ENCODE results near the gene PALLD.

DNA sequence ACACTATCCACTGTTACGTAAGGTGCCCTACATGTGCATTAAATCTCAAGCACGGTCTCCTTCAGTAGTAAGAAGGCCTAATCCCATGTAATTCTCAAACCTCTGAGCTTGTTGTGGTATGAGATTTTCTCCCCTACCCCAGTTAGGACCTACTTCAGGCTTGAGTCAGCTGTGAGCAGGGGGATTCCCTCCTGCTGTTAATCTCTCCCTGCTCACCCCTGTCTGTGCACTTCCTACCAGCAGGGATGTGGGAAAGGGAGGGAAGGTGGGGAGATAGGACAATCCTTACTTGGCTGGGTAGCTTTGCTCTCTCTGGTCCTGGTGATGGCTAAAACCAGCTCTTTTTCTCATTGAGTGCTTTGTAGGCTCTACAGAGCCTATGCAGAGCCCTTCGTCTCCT, 60.8 kb downstream of the PALLD start:
- TF ChIP-seq, protein P1, sequence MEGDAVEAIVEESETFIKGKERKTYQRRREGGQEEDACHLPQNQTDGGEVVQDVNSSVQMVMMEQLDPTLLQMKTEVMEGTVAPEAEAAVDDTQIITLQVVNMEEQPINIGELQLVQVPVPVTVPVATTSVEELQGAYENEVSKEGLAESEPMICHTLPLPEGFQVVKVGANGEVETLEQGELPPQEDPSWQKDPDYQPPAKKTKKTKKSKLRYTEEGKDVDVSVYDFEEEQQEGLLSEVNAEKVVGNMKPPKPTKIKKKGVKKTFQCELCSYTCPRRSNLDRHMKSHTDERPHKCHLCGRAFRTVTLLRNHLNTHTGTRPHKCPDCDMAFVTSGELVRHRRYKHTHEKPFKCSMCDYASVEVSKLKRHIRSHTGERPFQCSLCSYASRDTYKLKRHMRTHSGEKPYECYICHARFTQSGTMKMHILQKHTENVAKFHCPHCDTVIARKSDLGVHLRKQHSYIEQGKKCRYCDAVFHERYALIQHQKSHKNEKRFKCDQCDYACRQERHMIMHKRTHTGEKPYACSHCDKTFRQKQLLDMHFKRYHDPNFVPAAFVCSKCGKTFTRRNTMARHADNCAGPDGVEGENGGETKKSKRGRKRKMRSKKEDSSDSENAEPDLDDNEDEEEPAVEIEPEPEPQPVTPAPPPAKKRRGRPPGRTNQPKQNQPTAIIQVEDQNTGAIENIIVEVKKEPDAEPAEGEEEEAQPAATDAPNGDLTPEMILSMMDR (IDR thresholded peaks at IDR 0.05), result no peak
- no peak for TF ChIP-seq POLR2A (IDR thresholded peaks at IDR 0.05)
